DOHH2 (cell line): Measurements from ENCODE around the gene FAM32A.

Source experiments
- H3F3A ChIP-seq: fragments of 200-600 bp; sonication (generic), shearing (Covaris generic); 2 replicates; pipeline ENCODE4 v1.6.0; 2016; ENCODE audit warnings: antibody characterized with exemption, mild to moderate bottlenecking; ENCODE audit not compliant: control insufficient read depth, insufficient read depth
- H3K27ac ChIP-seq: fragments of 200-600 bp; sonication (generic); 2 replicates; pipeline ENCODE4 v1.5.1; 2014; ENCODE audit warnings: low read depth, mild to moderate bottlenecking, low read length, moderate library complexity
- H3K27me3 ChIP-seq: fragments of 200-600 bp; sonication (generic); 2 replicates; pipeline ENCODE4 v1.6.1; 2014; ENCODE audit warnings: mild to moderate bottlenecking, low read length, mixed read lengths; ENCODE audit not compliant: control insufficient read depth
- H3K36me3 ChIP-seq: fragments of 200-600 bp; sonication (generic); 2 replicates; pipeline ENCODE4 v1.6.1; 2014; ENCODE audit warnings: mild to moderate bottlenecking, low read length, moderate library complexity, mixed read lengths; ENCODE audit not compliant: control insufficient read depth
- H3K4me1 ChIP-seq: fragments of 200-600 bp; sonication (generic); 2 replicates; pipeline ENCODE4 v1.6.1; 2014; ENCODE audit warnings: mild to moderate bottlenecking, low read length, mixed read lengths; ENCODE audit not compliant: control insufficient read depth
- H3K4me2 ChIP-seq: fragments of 200-600 bp; sonication (generic); 2 replicates; pipeline ENCODE4 v1.6.0; 2014; ENCODE audit warnings: mild to moderate bottlenecking, low read length, moderate library complexity
- H3K4me3 ChIP-seq: fragments of 200-600 bp; sonication (generic); 2 replicates; pipeline ENCODE4 v1.5.1; 2014; ENCODE audit warnings: mild to moderate bottlenecking, low read length, mixed read lengths
- H3K79me2 ChIP-seq: fragments of 200-600 bp; sonication (generic); 2 replicates; pipeline ENCODE4 v1.6.1; 2014; ENCODE audit warnings: mild to moderate bottlenecking, low read length, mixed read lengths; ENCODE audit not compliant: control insufficient read depth
- H3K9me2 ChIP-seq: fragments of 200-600 bp; sonication (generic); replicated peaks from 2 replicates; pipeline ENCODE4 v1.6.1; 2014; ENCODE audit warnings: mild to moderate bottlenecking, low read length, mixed read lengths; ENCODE audit not compliant: control insufficient read depth
- H3K9me3 ChIP-seq: fragments of 200-600 bp; sonication (generic); 2 replicates; pipeline ENCODE4 v1.6.1; 2014; ENCODE audit warnings: antibody characterized with exemption, low read length, mixed read lengths; ENCODE audit not compliant: control insufficient read depth, insufficient read depth
- H4K20me1 ChIP-seq: fragments of 200-600 bp; sonication (generic); 2 replicates; pipeline ENCODE4 v1.6.0; 2014; ENCODE audit warnings: low read depth, mild to moderate bottlenecking, antibody characterized with exemption, low read length, moderate library complexity; ENCODE audit not compliant: control insufficient read depth, insufficient read depth
- CTCF ChIP-seq: fragments of 200-600 bp; sonication (generic); IDR thresholded peaks from one replicate; pipeline ENCODE4 v1.5.1; 2014; ENCODE audit warnings: antibody characterized with exemption, mild to moderate bottlenecking, low read depth, low read length; ENCODE audit not compliant: poor library complexity, severe bottlenecking
- EZH2phosphoT487 ChIP-seq: fragments of 200-600 bp; sonication (generic); IDR thresholded peaks from 2 replicates; pipeline ENCODE4 v1.6.1; 2017; ENCODE audit warnings: borderline replicate concordance, mild to moderate bottlenecking, antibody characterized with exemption, low read length, moderate library complexity, mixed read lengths

FAM32A gene

GRCh38 chr19:16139752-16140151, 45.5 kb upstream of the FAM32A start:
- no peak overlapping the region for H3K4me2 ChIP-seq
- H3K9me2 ChIP-seq: no peaks in the 10 kb centered on the region
- H3K36me3 ChIP-seq: peaks cover 7% of the 10 kb centered on the region
- H3F3A ChIP-seq: peaks cover 22% of the 10 kb centered on the region
- H4K20me1 ChIP-seq: no peaks in the 10 kb centered on the region
- peaks cover 51% of the 10 kb centered on the region for H3K4me1 ChIP-seq
- no peaks in the 10 kb centered on the region for H3K9me3 ChIP-seq
- no peak overlapping the region for H3K27ac ChIP-seq
- H3K4me3 ChIP-seq: no peak overlapping the region
- peaks cover 13% of the 10 kb centered on the region for H3K79me2 ChIP-seq
- TF ChIP-seq CTCF: no peak
- no peak for TF ChIP-seq EZH2phosphoT487
- no peaks in the 10 kb centered on the region for H3K27me3 ChIP-seq

- Histone ChIP-seq H3K4me3 (0 out of 2 replicates have a peak overlapping the region, but pooled peaks have one; percentile 4), H3K27ac (peak overlapping the region; percentile 95), H4K20me1 (0 out of 2 replicates have a peak, but pooled peaks cover under 1% of the 10 kb centered on the region), H3K4me1 (peaks cover 60% of the 10 kb centered on the region), H3K27me3 (no peaks in the 10 kb centered on the region), H3F3A (peaks cover 25% of the 10 kb centered on the region), H3K9me3 (no peaks in the 10 kb centered on the region), H3K9me2 (no peaks in the 10 kb centered on the region), H3K36me3 (peaks cover 17% of the 10 kb centered on the region), H3K4me2 (peak overlapping the region; percentile 40), H3K79me2 (peaks cover 26% of the 10 kb centered on the region)
- TF ChIP-seq EZH2phosphoT487 (no peak), CTCF (peak; percentile 55)
Observed at GRCh38 chr19:16141043-16141442, 44.2 kb upstream of the FAM32A start.

- H3K4me3 ChIP-seq: peak overlapping the region; percentile 94; the same call in 1 of the 2 replicates
- TF ChIP-seq CTCF: no peak
- TF ChIP-seq EZH2phosphoT487: no peak
Observed at GRCh38 chr19:16142032-16142580, 43.1 kb upstream of the FAM32A start.

More at GRCh38 chr19:16142032-16142580, 43.1 kb upstream of the FAM32A start:
- Histone ChIP-seq H3K9me2 (no peaks in the 10 kb centered on the region), H3F3A (peaks cover 23% of the 10 kb centered on the region), H3K27me3 (no peaks in the 10 kb centered on the region), H3K27ac (peak overlapping the region; percentile 95), H4K20me1 (0 out of 2 replicates have a peak, but pooled peaks cover 5% of the 10 kb centered on the region), H3K4me1 (peaks cover 63% of the 10 kb centered on the region), H3K36me3 (peaks cover 25% of the 10 kb centered on the region), H3K9me3 (no peaks in the 10 kb centered on the region), H3K79me2 (peaks cover 36% of the 10 kb centered on the region), H3K4me2 (peak overlapping the region; percentile 93)
